NCI-H2196 treated with DMSO at 0.1 percent for 48 hours (cell line): ENCODE results near the gene EHF.
"Not testable (repeated sequence)": the region's sequence is repeated elsewhere in the genome, so short reads cannot be mapped to it uniquely, and the experiment has no call there.

Source experiments
- DNase-seq: peaks from one replicate; lab custom pipeline; 2025; ENCODE audit not compliant: unreplicated experiment; lab: John Stamatoyannopoulos, UW

EHF gene

DNA sequence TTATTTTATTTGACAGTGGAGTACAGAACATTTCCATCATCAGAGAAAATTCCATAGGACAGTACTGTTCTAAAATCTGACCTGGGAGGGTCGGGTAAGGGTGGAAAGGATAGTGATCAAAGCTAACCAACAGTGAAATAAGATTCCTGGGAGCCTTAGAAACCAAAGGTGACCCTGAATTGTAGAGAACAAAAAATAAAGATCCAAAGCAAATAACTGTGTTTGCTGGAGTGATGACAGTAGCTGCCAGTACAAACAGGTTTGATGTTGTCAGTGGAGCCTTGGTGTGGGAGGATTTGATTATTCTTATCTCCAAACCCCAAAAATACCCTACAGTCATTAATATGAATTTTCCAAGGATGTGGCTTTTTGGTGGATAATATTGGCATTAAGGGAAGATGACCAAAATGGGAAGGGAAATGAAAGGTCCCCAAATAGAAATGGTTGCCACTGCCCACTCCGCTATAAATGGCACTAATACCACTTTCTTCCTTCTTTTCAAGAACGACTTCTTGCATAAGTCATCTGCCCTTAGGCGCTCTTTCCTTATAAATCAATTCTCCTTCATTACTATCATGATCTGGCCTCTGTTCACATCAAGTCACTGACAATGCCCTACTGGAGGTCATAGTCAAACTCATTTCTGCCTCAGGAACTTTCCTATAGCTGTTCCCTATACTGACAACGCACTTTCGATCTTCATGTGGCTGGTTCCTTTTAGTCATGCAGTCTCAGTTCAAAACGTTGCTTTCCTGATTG is 44.4 kb downstream of the EHF start:
- no peak for DNase-seq

DNA sequence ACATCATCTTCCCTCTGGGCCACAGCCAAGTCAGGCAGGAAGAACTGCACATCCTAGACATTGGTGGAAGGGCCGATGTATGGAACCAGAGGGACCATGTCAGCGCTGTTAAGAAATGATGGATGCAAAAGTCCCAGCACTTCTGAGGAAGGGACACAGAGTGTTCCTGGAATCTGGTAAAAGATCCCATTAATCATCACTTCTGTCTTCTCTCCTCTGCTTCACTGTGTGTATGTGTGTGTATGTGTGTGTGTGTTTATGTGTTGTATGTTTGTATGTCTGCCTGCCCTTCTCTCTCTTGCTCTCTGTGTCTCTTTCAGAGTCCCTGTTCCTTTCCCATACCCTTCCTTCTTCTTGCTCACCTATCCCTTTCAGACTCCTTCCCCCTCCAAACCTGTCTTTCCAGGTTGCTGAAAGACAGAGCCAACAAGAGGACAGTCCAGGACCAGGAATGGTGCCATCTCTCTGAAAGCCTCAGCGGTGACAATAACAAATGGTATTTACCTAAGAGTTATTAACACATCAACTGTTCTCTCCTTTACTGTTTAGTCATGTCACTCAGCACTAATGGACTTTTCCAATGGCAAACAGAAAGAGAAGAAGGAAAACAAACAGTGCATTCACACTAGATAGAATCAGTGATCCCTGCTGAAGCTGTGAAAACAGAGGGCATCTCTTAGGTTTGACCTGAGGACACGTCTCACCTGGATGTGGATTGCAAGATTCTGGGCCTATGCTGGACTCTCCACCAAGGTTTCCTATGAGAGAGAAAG is 47.1 kb downstream of the EHF start:
- DNase-seq = peak; percentile 39

DNA sequence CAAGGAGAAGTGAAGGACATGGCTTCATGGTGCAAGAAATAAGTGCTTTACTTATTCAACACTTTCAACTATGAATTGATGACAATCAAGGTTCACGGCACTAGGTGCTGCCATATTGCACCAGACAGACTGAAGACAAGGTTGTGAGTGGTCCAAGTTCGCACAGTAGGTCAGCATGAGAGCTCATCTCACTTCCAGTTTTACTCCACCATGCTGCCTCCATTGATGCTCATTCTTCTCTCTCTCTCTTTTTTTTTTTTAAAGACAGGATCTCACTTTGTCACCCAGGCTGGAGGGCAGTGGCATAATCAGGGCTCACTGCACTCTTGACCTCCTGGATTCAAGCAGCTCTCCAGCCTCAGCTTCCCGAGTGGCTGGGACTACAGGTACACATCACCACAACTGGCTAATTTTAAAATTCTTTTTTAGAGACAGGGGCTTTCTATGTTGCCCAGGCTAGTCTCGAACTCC is 47.7 kb downstream of the EHF start:
- DNase-seq = no peak

GRCh38 chr11:34669458-34669857 is 48.6 kb downstream of the EHF start:
- DNase-seq = no peak

DNA sequence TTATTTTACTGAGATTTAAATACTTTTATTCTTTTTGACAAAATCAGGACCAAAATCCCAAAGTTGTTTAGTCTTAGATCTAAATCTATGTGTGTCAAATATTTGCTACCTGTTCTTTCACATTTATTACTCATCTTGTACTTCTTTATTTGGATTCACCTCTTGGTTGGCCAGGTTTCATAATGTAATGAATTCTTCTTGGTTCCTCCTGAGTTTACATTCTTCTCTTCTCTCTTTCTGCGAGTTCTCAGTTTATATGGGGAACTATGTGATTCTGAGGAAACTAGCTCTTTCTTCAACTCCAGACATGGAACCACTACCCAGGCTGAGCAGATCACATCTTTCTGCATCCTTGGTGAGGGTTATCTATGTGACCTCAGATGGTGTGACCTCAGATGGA is 50.2 kb downstream of the EHF start:
- no peak for DNase-seq

- no peak for DNase-seq
These were observed 51.1 kb downstream of the EHF start for GRCh38 chr11:34671946-34672345.

DNA sequence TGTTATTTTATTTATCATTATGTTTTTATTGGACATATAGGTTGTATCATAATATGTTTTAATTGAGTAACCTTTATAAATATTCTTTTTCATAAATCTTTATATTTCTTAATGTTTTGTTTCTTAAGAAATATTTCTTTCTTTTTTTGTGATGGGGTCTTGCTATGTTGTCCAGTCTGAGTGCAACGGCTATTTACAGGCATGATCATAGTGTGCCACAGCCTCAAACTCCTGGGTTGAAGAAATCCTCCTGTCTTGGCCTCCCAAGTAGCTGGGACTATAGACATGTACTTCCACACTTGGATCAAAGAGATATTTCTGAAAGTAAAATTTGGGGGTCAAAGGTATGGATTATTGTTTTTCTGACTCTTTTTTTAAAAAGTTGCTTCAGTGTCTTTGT is 53.1 kb downstream of the EHF start:
- no peak for DNase-seq

- DNase-seq = no peak
These were observed 55.3 kb downstream of the EHF start for GRCh38 chr11:34676227-34676626.

DNA sequence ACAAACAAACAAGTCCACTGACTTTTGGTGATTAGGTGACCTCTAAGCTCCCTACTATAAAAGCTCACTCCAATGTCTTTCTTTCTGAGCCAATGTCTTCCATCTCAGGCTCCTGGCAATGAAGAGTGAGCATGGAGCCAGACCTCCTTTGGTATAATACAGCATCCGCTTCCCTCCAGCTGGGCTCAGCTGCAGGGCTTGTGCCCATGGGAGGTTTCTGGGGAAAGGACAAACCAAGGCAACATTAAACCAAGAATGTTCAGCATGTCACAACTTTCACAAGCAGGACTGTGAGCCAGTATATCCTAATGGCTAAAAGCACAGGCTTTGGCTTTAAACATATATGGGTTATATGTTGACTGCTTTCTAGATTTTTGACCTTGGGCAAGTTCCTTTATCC is 58.8 kb downstream of the EHF start:
- DNase-seq = no peak

DNA sequence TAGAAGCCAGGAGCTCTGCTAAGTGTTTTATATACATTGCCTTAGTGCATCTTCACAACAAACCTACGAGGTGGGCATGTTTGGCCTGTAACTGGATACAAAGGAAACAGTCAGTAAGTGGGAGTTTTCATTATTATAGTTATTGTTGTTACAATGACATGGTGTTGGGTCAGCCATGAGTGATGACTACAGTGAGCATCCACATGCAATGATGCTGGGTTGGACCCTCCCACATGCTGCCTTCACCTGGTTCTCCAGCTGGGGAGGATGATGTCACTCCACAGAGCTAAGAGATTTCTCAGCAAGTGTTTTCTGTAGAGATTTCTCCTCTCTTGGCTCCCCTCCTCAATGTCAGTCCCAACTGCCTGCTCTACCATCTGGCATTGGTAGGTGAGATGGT is 59.3 kb downstream of the EHF start:
- DNase-seq = no peak

- DNase-seq = peak; percentile 64
These were observed 60.2 kb downstream of the EHF start for GRCh38 chr11:34680918-34681586.

DNA sequence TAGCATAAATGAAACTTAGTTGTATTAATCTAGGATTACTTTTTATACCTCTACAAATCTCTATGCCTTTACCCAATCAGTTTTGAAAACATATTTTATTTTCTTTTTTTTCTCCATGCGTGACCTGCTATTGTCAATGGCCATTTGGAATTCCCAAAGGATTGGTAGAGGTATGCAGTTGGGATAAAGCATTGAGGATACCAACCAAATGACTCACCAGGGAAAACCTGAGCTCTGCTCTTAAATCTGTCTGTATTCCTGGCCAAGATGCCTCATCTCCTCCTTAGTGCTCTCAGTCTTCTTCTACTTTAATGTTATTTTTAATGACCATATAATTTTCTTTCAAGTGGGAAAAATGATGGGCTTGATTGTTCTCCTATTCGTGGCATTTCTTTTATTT is 61.9 kb downstream of the EHF start:
- no peak for DNase-seq

GRCh38 chr11:34683396-34683795 is 62.5 kb downstream of the EHF start:
- no peak for DNase-seq

DNA sequence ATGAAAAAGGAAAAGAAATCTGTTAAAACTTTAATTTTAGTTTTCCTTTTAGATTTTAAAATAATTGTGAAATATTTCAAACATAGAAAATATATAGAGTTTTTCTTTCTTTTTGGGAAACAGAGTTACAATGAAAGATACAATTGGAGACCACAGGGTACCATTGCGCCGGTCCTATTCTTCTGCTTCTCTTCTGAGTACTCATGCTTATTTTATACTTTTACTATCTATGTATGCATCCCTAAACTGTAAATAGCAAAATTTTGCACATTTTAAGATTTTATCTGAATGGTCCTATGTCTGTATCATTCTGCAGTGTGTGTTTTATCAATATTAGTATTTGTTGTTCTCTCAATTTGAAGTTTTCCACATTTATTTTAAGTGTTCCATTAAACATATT is 65.0 kb downstream of the EHF start:
- no peak for DNase-seq

- DNase-seq = not testable (repeated sequence)
These were observed 71.4 kb downstream of the EHF start for GRCh38 chr11:34692299-34692698.

- DNase-seq = no peak
These were observed 76.0 kb downstream of the EHF start for GRCh38 chr11:34696862-34697261.

DNA sequence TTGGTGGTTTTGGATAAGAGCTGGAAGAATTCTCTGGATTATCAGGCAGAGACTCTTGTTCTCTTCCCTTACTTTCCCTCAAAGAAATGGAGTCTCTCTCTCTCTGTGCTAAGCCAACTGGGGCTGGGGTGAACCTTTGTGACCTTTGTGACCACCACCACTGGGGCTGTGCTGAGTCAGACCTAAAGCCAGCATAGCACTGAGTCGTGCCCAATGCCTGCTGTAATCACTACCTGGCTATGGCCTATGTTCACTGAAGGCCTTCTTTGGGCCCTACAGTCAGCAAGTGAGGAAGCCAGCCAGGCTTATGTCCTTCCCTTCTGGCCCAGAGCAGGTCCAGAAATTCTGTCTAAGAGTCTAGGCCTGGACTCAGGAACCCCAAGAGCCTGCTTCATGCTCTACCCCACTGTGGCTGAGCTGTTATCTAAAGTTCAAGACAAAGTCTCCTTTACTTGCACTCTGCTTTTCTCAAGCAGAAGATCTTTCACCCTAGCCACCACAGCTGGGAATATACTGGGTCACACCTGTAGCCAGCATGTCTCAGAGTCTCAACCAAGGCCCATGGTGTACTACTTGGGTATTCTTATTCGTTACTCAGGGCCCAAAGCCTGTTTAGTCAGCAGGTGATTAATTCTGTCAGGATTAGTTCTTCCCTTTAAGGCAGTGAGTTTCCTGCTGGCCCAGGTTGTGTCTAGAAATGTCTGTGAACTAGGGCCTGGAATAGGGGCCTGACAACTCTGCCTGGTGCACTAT is 86.0 kb downstream of the EHF start:
- no peak for DNase-seq

DNA sequence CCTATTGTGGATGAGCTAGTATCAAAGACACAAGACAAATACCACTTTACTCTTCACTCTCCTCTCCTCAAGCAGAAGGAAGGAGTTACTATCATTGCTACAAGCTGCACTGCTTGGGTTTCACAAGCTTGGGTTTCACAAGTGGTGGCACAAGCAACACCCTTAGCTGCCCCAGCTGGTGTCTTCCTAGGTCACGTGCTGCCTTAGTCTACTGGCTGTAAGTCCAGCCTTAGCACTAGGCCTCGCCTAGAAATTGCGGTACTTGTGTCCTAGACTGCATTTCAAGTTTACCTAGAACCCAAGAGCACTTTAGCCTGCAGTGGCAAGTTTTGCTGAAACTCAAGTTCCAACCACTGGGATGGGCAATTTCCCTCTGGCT is 86.6 kb downstream of the EHF start:
- no peak for DNase-seq
